SK-N-SH treated with all-trans-retinoic acid at 6 μM for 48 hours (cell line): ENCODE measurements around the gene DESI1.
"Not testable (repeated sequence)": the region's sequence is repeated elsewhere in the genome, so short reads cannot be mapped to it uniquely, and the experiment has no call there.

Experiments
- CREB5 ChIP-seq: fragments of 250-450 bp; sonication (Bioruptor Pico); IDR thresholded peaks from 2 replicates; pipeline ENCODE4 v1.5.1; 2020; ENCODE audit warnings: low read depth, mild to moderate bottlenecking, moderate library complexity
- ISL1 ChIP-seq: fragments of 250-450 bp; sonication (Bioruptor Pico); IDR thresholded peaks from 2 replicates; pipeline ENCODE4 v2.1.2; 2022; ENCODE audit warnings: mild to moderate bottlenecking, moderate library complexity
- PATZ1 ChIP-seq: fragments of 250-450 bp; sonication (Bioruptor Pico); IDR thresholded peaks from 2 replicates; pipeline ENCODE4 v1.8.0; 2020; ENCODE audit warnings: mild to moderate bottlenecking, moderate library complexity, borderline replicate concordance
- RARB ChIP-seq: fragments of 250-450 bp; sonication (Bioruptor Pico); IDR thresholded peaks from 2 replicates; pipeline ENCODE4 v1.8.0; 2021; ENCODE audit warnings: mild to moderate bottlenecking, moderate library complexity
- ZFP30 ChIP-seq: fragments of 450-650 bp; formaldehyde crosslinking; IDR thresholded peaks from 2 replicates; pipeline ENCODE4 v1.5.0; 2022; ENCODE audit warnings: mild to moderate bottlenecking, moderate library complexity
- ZNF565 ChIP-seq: fragments of 450-650 bp; formaldehyde crosslinking; conservative IDR thresholded peaks from 2 replicates; pipeline ENCODE4 v1.5.0; 2020; ENCODE audit warnings: low read depth, mild to moderate bottlenecking, moderate library complexity
- ZNF8 ChIP-seq: fragments of 450-650 bp; formaldehyde crosslinking; IDR thresholded peaks from 2 replicates; pipeline ENCODE4 v1.5.0; 2020; ENCODE audit warnings: mild to moderate bottlenecking, moderate library complexity

DNA sequence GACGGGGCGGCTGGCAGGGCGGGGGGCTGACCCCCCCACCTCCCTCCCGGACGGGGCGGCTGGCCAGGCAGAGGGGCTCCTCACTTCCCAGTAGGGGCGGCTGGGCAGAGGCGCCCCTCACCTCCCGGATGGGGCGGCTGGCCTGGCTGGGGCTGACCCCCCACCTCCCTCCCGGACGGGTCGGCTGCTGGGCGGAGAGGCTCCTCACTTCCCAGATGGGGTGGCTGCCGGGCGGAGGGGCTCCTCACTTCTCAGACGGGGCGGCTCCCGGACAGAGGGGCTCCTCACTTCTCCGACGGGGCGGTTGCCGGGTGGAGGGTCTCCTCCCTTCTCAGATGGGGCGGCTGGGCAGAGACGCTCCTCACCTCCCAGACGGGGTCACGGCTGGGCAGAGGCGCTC, 10.3 kb upstream of the DESI1 start:
- not testable (repeated sequence) for TF ChIP-seq CREB5; ZNF565 (CRISPR knock-in tag); ZFP30 (CRISPR knock-in tag); ISL1; PATZ1; ZNF8 (CRISPR knock-in tag); RARB
